Lung (tissue), 12 donors: ENCODE measurements around the gene CSPG4. TPM values are rescaled to one million over a fixed set of nuclear protein-coding genes. Genes with fewer than 3 reads are reported as not detected.

Experiments
- ATAC-seq: fragments of 200-7000 bp; cut with Tn5 transposase; one replicate; pipeline ENCODE4 v1.9.1; 2020; ENCODE audit warnings: moderate number of reproducible peaks; ENCODE audit not compliant: insufficient read depth, low FRiP score
- DNase-seq, 3 donors: peaks; one replicate each; pipeline ENCODE4 v3.0.0-alpha.2; 2013 to 2017
- H3K27ac ChIP-seq, 2 donors: one replicate each; pipeline ENCODE4 v1.5.1; 2013; ENCODE audit warnings: mild to moderate bottlenecking in 2 of 2, moderate library complexity in 2 of 2, control low read depth in 1 of 2, inconsistent platforms in 1 of 2, low read depth in 1 of 2, low read length in 1 of 2
- H3K27me3 ChIP-seq, 3 donors: one replicate each; pipeline ENCODE4 v1.5.1; 2013; ENCODE audit warnings: low read length in 2 of 3; ENCODE audit not compliant: control insufficient read depth in 3 of 3, insufficient read depth in 3 of 3
- H3K36me3 ChIP-seq, 4 donors: one replicate each; pipeline ENCODE4 v1.5.1; 2013; ENCODE audit warnings: low read length in 4 of 4, mild to moderate bottlenecking in 1 of 4, moderate library complexity in 1 of 4; ENCODE audit not compliant: control insufficient read depth in 4 of 4, insufficient read depth in 4 of 4
- H3K4me1 ChIP-seq, 5 donors: one replicate each; pipeline ENCODE4 v1.5.1; 2013; ENCODE audit warnings: low read length in 5 of 5, mild to moderate bottlenecking in 2 of 5, moderate library complexity in 1 of 5; ENCODE audit not compliant: control insufficient read depth in 5 of 5, insufficient read depth in 5 of 5
- H3K4me3 ChIP-seq: one replicate; pipeline ENCODE4 v1.5.1; 2013; ENCODE audit warnings: mild to moderate bottlenecking, control low read depth, moderate library complexity
- H3K9ac ChIP-seq, 2 donors: one replicate each; pipeline ENCODE4 v1.5.1; 2013; ENCODE audit warnings: low read length in 2 of 2, control low read depth in 1 of 2; ENCODE audit not compliant: insufficient read depth in 1 of 2
- H3K9me3 ChIP-seq, 4 donors: one replicate each; pipeline ENCODE4 v1.5.1; 2013; ENCODE audit warnings: low read length in 3 of 4, mild to moderate bottlenecking in 1 of 4, moderate library complexity in 1 of 4; ENCODE audit not compliant: control insufficient read depth in 4 of 4, insufficient read depth in 3 of 4
- CTCF ChIP-seq: IDR thresholded peaks from 2 replicates; pipeline ENCODE4 v1.5.1; 2012; ENCODE audit warnings: mild to moderate bottlenecking; ENCODE audit errors: control extremely low read depth, extremely low read depth
- WGBS, 2 donors: extraction: QIAGEN DNeasy Blood & Tissue Kit; methylation state at CpG; one replicate each; pipeline ENCODE4 v1.1.7; 2013; 5-methylcytosine and 5-hydroxymethylcytosine counted together
- polyA plus RNA-seq, 2 donors: library from polyadenylated mRNA; stranded (reverse); fragments of 200-250 nt; gene quantifications; one replicate each; pipeline ENCODE4 v1.2.1, GENCODE V29; 2013
- total RNA-seq, 2 donors: library from RNA; depleted of rRNA in 1 of 2; stranded (reverse); fragments of >200 nt in 1 of 2; gene quantifications; one replicate each; pipeline ENCODE4 v1.2.1, GENCODE V29; 2014 to 2021
- donor health status: control.
- donor health status: control.
- donor health status: Bipolar disorder and iron deficiency.
- donor health status: healthy.
- donor health status: DM: yes; HTN: yes; CAD: no.

CSPG4 gene
- total and polyA plus RNA-seq, 4 donors, result 8.5 to 38.1 (median 24.2) TPM

DNA sequence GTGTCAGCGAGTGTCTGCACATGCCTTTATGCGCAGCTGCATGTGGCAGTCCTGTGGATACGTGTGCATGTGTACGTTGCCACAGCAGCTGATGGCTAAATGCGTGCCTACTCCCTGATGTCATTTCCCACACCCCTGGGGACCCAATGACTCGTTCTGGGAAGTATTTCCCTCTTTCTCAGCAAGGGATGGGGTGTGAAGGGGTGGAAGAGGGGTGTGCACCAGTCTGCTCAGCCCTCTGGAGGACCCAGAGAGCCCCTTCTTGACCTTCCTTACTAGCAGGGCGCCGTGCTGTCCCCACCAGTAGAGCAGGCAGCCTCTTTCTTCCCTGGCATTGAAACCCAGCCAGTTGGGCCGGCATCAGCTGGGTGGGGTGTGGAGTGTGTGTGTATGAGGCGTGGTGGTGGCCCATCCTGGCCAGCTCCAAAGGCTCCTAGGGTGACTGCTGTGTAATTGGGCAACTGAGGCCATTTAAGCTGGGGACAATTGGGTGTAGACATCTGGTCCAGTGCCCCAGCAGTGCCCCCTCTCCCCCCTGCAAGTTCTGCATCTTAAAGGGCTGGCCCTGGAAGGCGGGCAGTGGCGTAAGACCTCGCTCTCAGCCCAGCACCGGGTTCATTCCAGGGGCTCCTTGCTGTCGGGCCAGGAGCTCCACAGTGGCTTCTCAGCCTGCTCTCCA lies 45.7 kb downstream of the CSPG4 start:
- ATAC-seq (peak; percentile 66), DNase-seq (peak in 2 of 3 donors; percentile 49)
- H3K9ac ChIP-seq, result no peak overlapping the region
- no peaks in the 10 kb centered on the region for H3K9me3 ChIP-seq
- H3K4me1 ChIP-seq, result peaks cover 0 to 15% (median 3%) of the 10 kb centered on the region in 5 donors
- H3K4me3 ChIP-seq, result no peak overlapping the region
- WGBS, 2 donors, result 56 to 64% methylated on average over 15 of the region's 15 CpGs
- H3K36me3 ChIP-seq, result peaks cover 0 to 2% (median 0%) of the 10 kb centered on the region in 4 donors
- H3K27me3 ChIP-seq, result no peaks in the 10 kb centered on the region
- H3K27ac ChIP-seq, result peak overlapping the region; percentile 40 to 89
- TF ChIP-seq CTCF, result no peak

DNA sequence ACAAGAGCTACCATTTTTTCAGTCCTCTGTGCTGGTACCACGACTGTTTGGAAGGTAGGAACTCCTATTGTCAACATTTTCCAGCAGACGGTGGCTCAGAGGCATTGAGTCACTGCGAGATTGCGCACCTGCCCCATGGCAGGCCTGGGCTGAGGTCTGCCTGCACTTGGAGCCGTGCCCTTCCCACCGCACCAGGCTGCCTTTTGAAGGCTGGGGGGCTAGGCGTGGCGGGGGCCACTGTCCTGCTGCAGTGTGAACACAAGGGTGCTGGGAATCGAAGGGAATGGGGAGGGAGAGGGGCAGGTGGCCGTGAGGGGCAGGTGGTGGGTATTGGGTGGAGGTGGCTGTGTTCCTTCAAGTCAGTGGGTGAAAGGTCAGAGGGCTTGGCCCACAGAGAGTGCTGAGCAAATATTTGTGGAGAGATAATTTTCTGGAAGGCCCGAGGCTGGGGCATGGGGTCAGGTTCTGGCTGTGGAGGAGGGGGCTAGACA lies 48.7 kb downstream of the CSPG4 start:
- ATAC-seq (no peak), DNase-seq (no peak)
- Histone ChIP-seq H3K36me3 (peaks cover 0 to 6% (median 2%) of the 10 kb centered on the region in 4 donors), H3K4me3 (no peak overlapping the region), H3K4me1 (peaks cover 0 to 31% (median 12%) of the 10 kb centered on the region in 5 donors), H3K9me3 (no peaks in the 10 kb centered on the region), H3K27me3 (no peaks in the 10 kb centered on the region), H3K9ac (no peak overlapping the region), H3K27ac (peak overlapping the region in 1 of 2 donors; percentile 48)
- 67 to 74% methylated on average over 11 of the region's 11 CpGs for WGBS, 2 donors
- TF ChIP-seq CTCF, result no peak

DNA sequence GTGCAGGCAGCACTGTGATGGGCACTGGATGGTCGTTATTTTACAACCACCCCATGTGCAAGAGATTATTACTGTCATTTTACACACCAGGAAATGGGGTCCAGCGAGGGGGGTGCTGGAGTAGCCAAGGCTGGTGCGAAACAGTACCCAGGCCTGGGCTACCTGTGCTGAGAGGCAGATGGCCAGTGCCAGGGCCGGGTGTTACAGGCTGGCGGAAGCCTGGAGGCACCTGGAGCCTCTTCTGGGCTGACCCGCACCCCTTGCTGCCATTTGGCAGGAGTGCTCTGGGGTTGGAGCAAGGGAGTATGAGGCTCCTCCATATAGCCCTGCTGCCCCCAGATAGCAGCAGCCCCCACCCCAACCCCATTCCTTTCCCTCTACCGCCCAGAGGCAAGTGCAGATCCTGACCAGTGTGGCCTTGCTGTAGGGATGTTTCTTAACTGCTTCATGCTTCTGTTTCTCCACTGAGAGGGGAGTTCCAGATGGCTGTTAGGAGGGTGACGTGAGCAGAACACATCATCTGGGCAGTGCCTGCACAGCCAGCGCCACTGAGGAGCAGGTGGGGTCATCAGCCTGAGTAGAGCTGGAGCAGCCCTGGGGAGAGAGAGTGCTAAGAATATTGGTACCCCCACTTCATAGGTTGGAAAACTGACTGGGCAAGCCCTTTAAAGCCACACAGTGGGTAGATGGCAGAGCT lies 49.7 kb downstream of the CSPG4 start:
- peak overlapping the region in 1 of 2 donors; percentile 48 for H3K27ac ChIP-seq
- TF ChIP-seq CTCF, result no peak
- DNase-seq, result no peak

More for the DNA sequence above, 49.7 kb downstream of the CSPG4 start:
- H3K9me3 ChIP-seq, result no peaks in the 10 kb centered on the region
- no peak overlapping the region for H3K4me3 ChIP-seq
- peaks cover 0 to 14% (median 4%) of the 10 kb centered on the region in 4 donors for H3K36me3 ChIP-seq
- ATAC-seq, result no peak
- no peak overlapping the region for H3K9ac ChIP-seq
- WGBS, 2 donors, result 87 to 93% methylated on average over 9 of the region's 9 CpGs
- no peaks in the 10 kb centered on the region for H3K27me3 ChIP-seq
- peaks cover 0 to 32% (median 12%) of the 10 kb centered on the region in 5 donors for H3K4me1 ChIP-seq
